K562 (cell line): ENCODE measurements around the gene SIRPB2. TPM values are rescaled to one million over a fixed set of nuclear protein-coding genes. Genes with fewer than 3 reads are reported as not detected.

Experiments
- ATAC-seq: fragments of 200-7000 bp; cut with Tn5 transposase; 3 replicates; pipeline ENCODE4 v1.9.1; 2020; ENCODE audit warnings: moderate library complexity
- BruUV-seq: library from RNA; stranded (reverse); fragments of 400-500 nt; replicated peaks from 2 replicates; lab custom pipeline; 2021; lab: Mats Ljungman, UMichigan
- CTCF ChIA-PET: fragments of 300-600 bp; formaldehyde crosslinking; extraction: SDS; loops from one replicate; lab custom pipeline; 2021; ENCODE audit warnings: low intra/inter-chr PET ratio; lab: Yijun Ruan, JAX
- POLR2A ChIA-PET: fragments of 300-600, 350-650 bp; sonication (Branson Sonifier 250); formaldehyde crosslinking; extraction: SDS; loops from one replicate; lab custom pipeline; 2021; ENCODE audit warnings: antibody characterized with exemption, inconsistent platforms; lab: Yijun Ruan, JAX
- DNase-seq, 4 experiments: peaks; one replicate each; pipeline versions ENCODE4 v3.0.0 to v3.0.0-alpha.2; 2011 to 2018; ENCODE audit warnings: low spot score in 3 of 4, mixed read lengths in 3 of 4; ENCODE audit errors: extremely low read depth in 1 of 4
- FAIRE-seq: peaks from 2 replicates; lab custom pipeline; 2011; peaks lifted over from hg19 to GRCh38; lab: Jason Lieb, UNC
- H2AFZ ChIP-seq: 2 replicates; pipeline ENCODE4 v1.6.0; 2011; ENCODE audit warnings: low read depth, low read length, control low read depth, inconsistent platforms
- H3K27ac ChIP-seq: fragments of 200-600 bp; 3 replicates; pipeline ENCODE4 v1.8.0; 2011; ENCODE audit warnings: low read depth, mild to moderate bottlenecking, control low read depth, inconsistent platforms, low read length, moderate library complexity, mixed read lengths; ENCODE audit errors: extremely low read depth
- H3K27me3 ChIP-seq, 2 experiments: fragments of 300-600 bp in 1 of 2; 2 replicates in 1 of 2; 3 replicates in 1 of 2; pipeline versions ENCODE4 v1.6.0 to v1.8.0; 2011; ENCODE audit warnings: inconsistent platforms in 2 of 2, low read length in 2 of 2, mild to moderate bottlenecking in 1 of 2, mixed read lengths in 1 of 2, moderate library complexity in 1 of 2; ENCODE audit not compliant: control insufficient read depth in 2 of 2, insufficient read depth in 2 of 2
- H3K36me3 ChIP-seq: fragments of 300-600 bp; 3 replicates; pipeline ENCODE4 v1.8.0; 2011; ENCODE audit warnings: mild to moderate bottlenecking, low read length, inconsistent platforms; ENCODE audit not compliant: control insufficient read depth, insufficient read depth
- H3K4me1 ChIP-seq, 2 experiments: fragments of 200-600 bp in 1 of 2; replicated peaks in 1 of 2; 2 replicates in 1 of 2; 3 replicates in 1 of 2; pipeline versions ENCODE4 v1.5.1 to v1.8.0; 2011; ENCODE audit warnings: inconsistent platforms in 2 of 2, low read length in 2 of 2, mild to moderate bottlenecking in 1 of 2, mixed read lengths in 1 of 2, moderate library complexity in 1 of 2; ENCODE audit not compliant: control insufficient read depth in 2 of 2, insufficient read depth in 2 of 2
- H3K4me2 ChIP-seq: 2 replicates; pipeline ENCODE4 v1.6.1; 2011; ENCODE audit warnings: low read length, control low read depth, inconsistent platforms, mixed read lengths; ENCODE audit not compliant: insufficient read depth
- H3K4me3 ChIP-seq: fragments of 200-600 bp; sonication (generic), shearing (Covaris generic); 2 replicates; pipeline ENCODE4 v1.5.1; 2016; ENCODE audit warnings: control low read depth, inconsistent platforms
- H3K79me2 ChIP-seq: fragments of 200-600 bp; 3 replicates; pipeline ENCODE4 v1.8.0; 2011; ENCODE audit warnings: low read length, inconsistent platforms; ENCODE audit not compliant: control insufficient read depth, insufficient read depth
- H3K9ac ChIP-seq, 2 experiments: 2 replicates each; pipeline versions ENCODE4 v1.6.0 to v1.6.1; 2011; ENCODE audit warnings: low read depth in 2 of 2, low read length in 2 of 2, control low read depth in 1 of 2, inconsistent platforms in 1 of 2, mild to moderate bottlenecking in 1 of 2, mixed read lengths in 1 of 2; ENCODE audit not compliant: insufficient read depth in 1 of 2
- H3K9me1 ChIP-seq: one replicate; pipeline ENCODE4 v1.6.0; 2011; ENCODE audit warnings: inconsistent platforms, mild to moderate bottlenecking, low read length, moderate library complexity; ENCODE audit not compliant: control insufficient read depth, insufficient read depth
- H3K9me3 ChIP-seq: replicated peaks from 2 replicates; pipeline ENCODE4 v1.5.1; 2011; ENCODE audit warnings: low read depth, low read length, inconsistent platforms; ENCODE audit not compliant: control insufficient read depth, insufficient read depth
- H4K20me1 ChIP-seq: replicated peaks from 2 replicates; pipeline ENCODE4 v1.6.1; 2011; ENCODE audit warnings: low read length, inconsistent platforms, mixed read lengths; ENCODE audit not compliant: control insufficient read depth, insufficient read depth
- CEBPB ChIP-seq: fragments of 450-650 bp; IDR thresholded peaks from 2 replicates; pipeline ENCODE4 v1.6.1; 2016; ENCODE audit warnings: missing genetic modification characterization, missing compliant biosample characterization
- IFI16 ChIP-seq: fragments of 250-450 bp; sonication (Bioruptor Pico); IDR thresholded peaks from 2 replicates; pipeline ENCODE4 v2.1.2; 2022; ENCODE audit warnings: mild to moderate bottlenecking, inconsistent platforms
- JUNB ChIP-seq: fragments of 450-650 bp; formaldehyde crosslinking; conservative IDR thresholded peaks from 2 replicates; pipeline ENCODE4 v1.4.0; 2020; ENCODE audit warnings: mild to moderate bottlenecking
- RFX7 ChIP-seq: fragments of 250-450 bp; sonication (Bioruptor Pico); IDR thresholded peaks from 2 replicates; pipeline ENCODE4 v1.5.1; 2021; ENCODE audit warnings: mild to moderate bottlenecking
- SPI1 ChIP-seq: IDR thresholded peaks from 2 replicates; pipeline ENCODE4 v1.6.1; 2011; ENCODE audit warnings: low read depth, low read length, control low read depth, borderline replicate concordance
- WGBS: fragments of 100-300 bp; shearing (Covaris generic); methylation state at CpG from one replicate; pipeline ENCODE4 v1.1.6; 2016; ENCODE audit warnings: low coverage, mixed read lengths; ENCODE audit not compliant: insufficient coverage; ENCODE audit errors: missing lambda C conversion rate; 5-methylcytosine and 5-hydroxymethylcytosine counted together
- in situ Hi-C: fragments of 300-500 bp; cut with MboI; formaldehyde crosslinking; loops from 4 replicates; pipeline ENCODE4 v1.15.0; 2018; ENCODE audit warnings: inconsistent platforms, mixed read lengths
- intact Hi-C: fragments of 100-400 bp; cut with micrococcal nuclease; formaldehyde crosslinking; loops from 2 replicates; pipeline ENCODE4 v1.14.2; 2022
- polyA plus RNA-seq, 8 experiments: library from polyadenylated mRNA; depleted of rRNA in 4 of 8; stranded (reverse) in 5 of 8; unstranded in 3 of 8; fragments of >200 nt; fragmentation: Nextera tagmentation in 2 of 8; fragmentation: Illumina TruSeq in 1 of 8; extraction: Ambion mirVana in 2 of 8; extraction: Trizol in 1 of 8; gene quantifications; 2 replicates each; pipeline versions ENCODE4 v1.2.1 to v1.2.3, GENCODE V29; 2011 to 2014; ENCODE audit warnings: inconsistent platforms in 1 of 8, missing spikeins in 1 of 8
- total RNA-seq, 7 experiments: library from RNA; depleted of rRNA in 6 of 7; stranded (reverse); fragments of >200 nt in 6 of 7; fragmentation: Illumina TruSeq in 2 of 7; extraction: Trizol in 2 of 7; gene quantifications; 2 replicates each; pipeline versions ENCODE4 v1.2.1 to v1.2.3, GENCODE V29; 2011 to 2021; ENCODE audit warnings: low replicate concordance in 1 of 7
- TF ChIP-seq, protein P1 (sequence below): fragments of 250-450 bp; sonication (Bioruptor Pico); IDR thresholded peaks from 2 replicates; pipeline ENCODE4 v1.5.1; 2021; ENCODE audit warnings: mild to moderate bottlenecking

SIRPB2 gene
- total and polyA plus RNA-seq, 9 of the 15 experiments (the other 6 are each of a cell fraction or from before 2014, with no cell fraction given), result 0.07 TPM; not detected in 7

DNA sequence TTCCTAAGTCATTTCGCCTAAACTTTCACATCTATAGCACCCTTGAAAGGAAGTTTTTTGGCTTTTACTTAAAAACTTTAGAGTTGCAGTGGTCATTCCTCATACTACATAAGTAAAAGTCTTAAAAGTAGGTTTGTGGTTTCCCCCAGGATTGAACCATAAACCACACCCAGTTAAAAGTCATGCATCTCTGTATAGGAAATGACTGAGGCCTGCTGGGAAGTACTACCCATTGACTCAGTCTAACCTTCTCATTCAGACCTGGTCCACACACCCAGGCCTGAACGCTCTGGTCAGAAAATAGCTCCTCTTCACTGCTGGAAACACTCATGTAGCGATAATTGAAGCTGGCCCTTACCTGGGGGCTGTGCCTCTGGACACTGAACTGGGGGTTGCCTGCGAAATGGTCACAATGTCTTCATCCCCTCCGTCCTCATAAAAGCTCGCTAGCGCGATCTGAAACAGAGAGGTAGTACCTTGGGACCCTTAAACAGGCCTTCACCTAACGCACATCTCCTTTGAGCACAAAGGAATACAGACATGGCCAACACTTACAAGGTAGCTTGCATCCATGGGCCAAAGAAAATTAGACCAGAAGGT, 27.1 kb downstream of the SIRPB2 start:
- no peak overlapping the region for H3K9ac ChIP-seq
- WGBS, result 98% methylated on average over 7 of the region's 9 CpGs
- ChIA-PET CTCF (no interaction called here), POLR2A (no interaction called here)
- no peak overlapping the region for H3K4me2 ChIP-seq
- no peaks in the 10 kb centered on the region for H3K27me3 ChIP-seq
- BruUV-seq, result no TSS peak
- intact Hi-C loops (loop anchor here (10.0 kb wide), 1 partner anchor 139 kb away; the partner anchor contains the start of gene SDCBP2), in situ Hi-C loops (no loop called here)
- TF ChIP-seq CEBPB (tag), result no peak
- no peak for TF ChIP-seq JUNB (CRISPR knock-in tag)
- ATAC-seq (no peak), FAIRE-seq (no peak), DNase-seq (no peak)
- peaks cover 8% of the 10 kb centered on the region; the same call in 1 of the 2 replicates for H4K20me1 ChIP-seq
- H3K27ac ChIP-seq, result no peak overlapping the region
- no peaks in the 10 kb centered on the region for H3K9me1 ChIP-seq
- H3K9me3 ChIP-seq, result no peaks in the 10 kb centered on the region
- peaks cover 64% of the 10 kb centered on the region for H3K36me3 ChIP-seq
- peaks cover 14 to 24% of the 10 kb centered on the region in 2 experiments for H3K4me1 ChIP-seq
- no peak overlapping the region for H3K4me3 ChIP-seq
- no peak overlapping the region for H2AFZ ChIP-seq
- peaks cover 63% of the 10 kb centered on the region for H3K79me2 ChIP-seq

- Histone ChIP-seq H3K36me3 (peaks cover 77% of the 10 kb centered on the region), H3K9me1 (no peaks in the 10 kb centered on the region), H3K4me3 (no peak overlapping the region), H4K20me1 (peaks cover 8% of the 10 kb centered on the region; the same call in 1 of the 2 replicates), H3K9me3 (no peaks in the 10 kb centered on the region), H3K4me2 (no peak overlapping the region), H3K27me3 (no peaks in the 10 kb centered on the region), H3K4me1 (peaks cover 12% of the 10 kb centered on the region in 2 experiments; a peak in 4 of 5 replicates), H3K9ac (no peak overlapping the region), H3K27ac (no peak overlapping the region), H2AFZ (no peak overlapping the region), H3K79me2 (peaks cover 68% of the 10 kb centered on the region)
- POLR2A ChIA-PET, result no interaction called here
- 50% methylated on average over 3 of the region's 3 CpGs for WGBS
- CTCF ChIA-PET, result no interaction called here
- BruUV-seq, result no TSS peak
- in situ Hi-C loops (no loop called here), intact Hi-C loops (loop anchor here (10.0 kb wide), 1 partner anchor 138 kb away; the partner anchor contains the start of gene SDCBP2)
- FAIRE-seq, result no peak
- no peak for ATAC-seq
- TF ChIP-seq RFX7 (CRISPR knock-in tag) (no peak), SPI1 (0 out of 2 replicates have a peak, but pooled peaks have one; percentile 15), IFI16 (CRISPR knock-in tag) (no peak)
- TF ChIP-seq, protein P1, sequence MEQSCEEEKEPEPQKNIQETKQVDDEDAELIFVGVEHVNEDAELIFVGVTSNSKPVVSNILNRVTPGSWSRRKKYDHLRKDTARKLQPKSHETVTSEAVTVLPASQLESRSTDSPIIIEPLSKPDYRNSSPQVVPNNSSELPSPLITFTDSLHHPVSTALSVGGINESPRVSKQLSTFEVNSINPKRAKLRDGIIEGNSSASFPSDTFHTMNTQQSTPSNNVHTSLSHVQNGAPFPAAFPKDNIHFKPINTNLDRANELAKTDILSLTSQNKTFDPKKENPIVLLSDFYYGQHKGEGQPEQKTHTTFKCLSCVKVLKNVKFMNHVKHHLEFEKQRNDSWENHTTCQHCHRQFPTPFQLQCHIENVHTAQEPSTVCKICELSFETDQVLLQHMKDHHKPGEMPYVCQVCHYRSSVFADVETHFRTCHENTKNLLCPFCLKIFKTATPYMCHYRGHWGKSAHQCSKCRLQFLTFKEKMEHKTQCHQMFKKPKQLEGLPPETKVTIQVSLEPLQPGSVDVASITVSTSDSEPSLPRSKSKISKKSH (CRISPR knock-in tag), result no peak
- no peak for DNase-seq
Observed at GRCh38 chr20:1462834-1463233, 28.4 kb downstream of the SIRPB2 start.
